GM13976 (cell line): ENCODE results near the gene EAF1.
"Not testable (repeated sequence)": the region's sequence is repeated elsewhere in the genome, so short reads cannot be mapped to it uniquely, and the experiment has no call there.

Experiments used
- DNase-seq: peaks from one replicate; pipeline ENCODE4 v3.0.0; 2012; ENCODE audit warnings: low spot score
- in situ Hi-C: fragments of 300-500 bp; cut with MboI; formaldehyde crosslinking; loops from one replicate; pipeline ENCODE4 v1.12.0; 2022; ENCODE audit warnings: low sequenced_read_pairs, mixed read lengths, inconsistent platforms; ENCODE audit not compliant: unreplicated experiment
- TF ChIP-seq, protein P1 (sequence below): IDR thresholded peaks from 2 replicates; pipeline ENCODE4 v1.5.1; 2012; ENCODE audit warnings: borderline replicate concordance, mild to moderate bottlenecking; ENCODE audit not compliant: insufficient read depth; ENCODE audit errors: extremely low read depth, missing control alignments, control extremely low read depth

The EAF1 gene

DNA sequence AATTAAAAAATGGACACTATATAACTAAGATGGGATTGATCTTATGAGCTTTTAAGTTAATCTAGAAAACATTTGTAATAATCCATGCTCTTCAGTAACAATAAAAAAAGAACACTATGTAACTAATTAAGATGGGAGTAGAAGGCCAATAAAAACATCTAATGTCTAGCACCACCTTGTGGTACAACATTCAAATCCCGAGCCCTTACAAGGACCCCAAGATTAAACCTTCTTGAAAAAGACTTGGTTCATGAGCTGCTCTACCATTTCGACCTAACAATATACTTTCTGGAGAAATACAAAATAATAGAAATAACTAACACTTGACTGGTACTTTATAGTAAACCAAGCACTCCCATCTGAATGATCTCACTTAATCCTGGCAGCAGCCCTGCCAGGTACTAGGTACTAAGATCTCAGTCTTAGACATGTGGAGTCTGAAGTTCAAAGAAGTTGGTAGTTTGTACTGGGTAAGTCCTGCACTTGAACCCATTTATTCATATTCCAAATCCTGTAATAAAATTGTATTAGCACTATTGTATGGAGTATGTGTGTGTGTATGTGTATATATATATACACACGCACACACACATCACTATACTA lies 21.8 kb upstream of the EAF1 start:
- TF ChIP-seq, protein P1, sequence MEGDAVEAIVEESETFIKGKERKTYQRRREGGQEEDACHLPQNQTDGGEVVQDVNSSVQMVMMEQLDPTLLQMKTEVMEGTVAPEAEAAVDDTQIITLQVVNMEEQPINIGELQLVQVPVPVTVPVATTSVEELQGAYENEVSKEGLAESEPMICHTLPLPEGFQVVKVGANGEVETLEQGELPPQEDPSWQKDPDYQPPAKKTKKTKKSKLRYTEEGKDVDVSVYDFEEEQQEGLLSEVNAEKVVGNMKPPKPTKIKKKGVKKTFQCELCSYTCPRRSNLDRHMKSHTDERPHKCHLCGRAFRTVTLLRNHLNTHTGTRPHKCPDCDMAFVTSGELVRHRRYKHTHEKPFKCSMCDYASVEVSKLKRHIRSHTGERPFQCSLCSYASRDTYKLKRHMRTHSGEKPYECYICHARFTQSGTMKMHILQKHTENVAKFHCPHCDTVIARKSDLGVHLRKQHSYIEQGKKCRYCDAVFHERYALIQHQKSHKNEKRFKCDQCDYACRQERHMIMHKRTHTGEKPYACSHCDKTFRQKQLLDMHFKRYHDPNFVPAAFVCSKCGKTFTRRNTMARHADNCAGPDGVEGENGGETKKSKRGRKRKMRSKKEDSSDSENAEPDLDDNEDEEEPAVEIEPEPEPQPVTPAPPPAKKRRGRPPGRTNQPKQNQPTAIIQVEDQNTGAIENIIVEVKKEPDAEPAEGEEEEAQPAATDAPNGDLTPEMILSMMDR, result peak; percentile 59
- in situ Hi-C loops, result loop anchor here (10.0 kb wide), 2 partner anchors 149 to 201 kb away; partner anchors contain the start of gene CAPN7
- DNase-seq, result peak; percentile 57

GRCh38 chr3:15409239-15409638 lies 18.2 kb upstream of the EAF1 start:
- TF ChIP-seq, protein P1, result no peak
- no peak for DNase-seq
- in situ Hi-C loops, result loop anchor here (10.0 kb wide), 2 partner anchors 146 to 204 kb away; partner anchors contain the start of gene CAPN7

GRCh38 chr3:15409774-15410173 lies 17.6 kb upstream of the EAF1 start:
- in situ Hi-C loops, result loop anchor here (10.0 kb wide), 2 partner anchors 145 to 205 kb away; partner anchors contain the start of gene CAPN7
- no peak for DNase-seq
- TF ChIP-seq, protein P1, result no peak

GRCh38 chr3:15410966-15411365 lies 16.4 kb upstream of the EAF1 start:
- in situ Hi-C loops, DNase-seq: not testable (repeated sequence)

DNA sequence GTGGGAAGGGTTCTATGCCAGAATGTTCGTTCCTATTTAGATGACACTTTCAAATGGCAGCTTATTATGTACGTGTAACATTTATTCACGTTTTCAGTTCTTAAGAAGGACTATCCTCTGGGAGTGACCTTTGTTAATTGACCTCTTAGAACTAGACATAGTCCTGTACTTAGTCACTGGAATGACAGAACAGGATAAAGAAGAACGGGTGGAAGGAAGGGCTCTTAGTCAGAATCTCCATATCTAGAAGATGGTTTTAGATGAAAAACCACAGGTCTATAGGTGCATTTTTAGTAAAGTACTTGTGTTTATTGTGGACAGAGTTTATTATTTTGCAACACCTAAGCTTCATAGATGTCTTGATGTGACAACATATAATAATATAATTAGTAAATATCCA lies 6.5 kb upstream of the EAF1 start:
- in situ Hi-C loops, result no loop called here
- TF ChIP-seq, protein P1, result no peak
- DNase-seq, result no peak

DNA sequence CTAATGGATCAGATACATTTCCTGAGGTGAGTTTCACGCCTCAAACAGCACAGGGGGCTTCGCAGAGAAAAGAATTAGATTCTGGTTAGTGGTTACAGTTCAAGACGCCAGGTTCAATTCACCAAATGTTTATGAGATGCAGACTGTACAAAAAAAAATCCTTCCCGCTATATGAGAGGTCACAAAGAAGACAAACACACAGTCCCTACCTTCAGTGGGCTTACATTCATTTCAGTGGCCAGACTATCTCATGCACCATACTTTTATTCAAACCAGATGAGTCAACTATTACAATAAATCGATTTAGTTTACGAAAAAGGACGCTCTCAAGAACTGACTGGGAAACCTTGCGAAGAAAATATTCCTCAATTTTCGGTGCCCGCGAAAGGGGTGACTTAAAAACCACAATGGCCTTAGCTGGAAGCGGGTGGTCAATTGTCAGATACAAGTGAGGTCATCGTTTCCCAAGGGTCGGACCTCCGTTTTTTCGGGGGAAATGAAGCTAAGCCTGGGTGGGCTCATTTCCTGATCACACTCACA lies 749 bp upstream of the EAF1 start:
- TF ChIP-seq, protein P1, result no peak
- no peak for DNase-seq
- in situ Hi-C loops, result no loop called here

- TF ChIP-seq, protein P1, result no peak
- in situ Hi-C loops, result no loop called here
- DNase-seq, result no peak
These were observed 583 bp downstream of the EAF1 start for GRCh38 chr3:15427981-15428380.
